ENCODE data around the gene SUSD1.

DNA sequence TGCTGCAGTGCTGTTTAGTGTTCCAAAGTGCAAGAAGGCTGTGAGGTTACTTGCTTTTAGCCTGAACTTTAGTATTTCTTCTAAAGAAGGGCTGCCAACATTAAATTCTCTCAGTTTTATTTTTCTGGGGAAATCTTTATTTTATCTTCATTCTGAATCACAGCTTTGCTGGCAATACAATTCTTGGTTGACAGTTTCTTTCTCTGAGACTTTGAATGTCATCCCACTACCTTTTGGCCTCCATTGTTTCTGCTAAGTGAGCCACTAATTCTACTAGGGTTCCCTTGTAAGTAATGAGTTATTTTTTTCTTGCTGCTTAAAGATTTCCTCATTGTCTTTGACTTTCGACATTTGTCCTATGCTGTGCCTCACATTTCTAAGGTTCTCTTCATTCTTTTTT, 32.4 kb upstream of the SUSD1 start:
- TF ChIP-seq EZH2 (IDR thresholded peaks at IDR 0.05; ENCODE audit: borderline replicate concordance, low read depth, low read length, severe bottlenecking) = no peak
- TF ChIP-seq, protein P1, sequence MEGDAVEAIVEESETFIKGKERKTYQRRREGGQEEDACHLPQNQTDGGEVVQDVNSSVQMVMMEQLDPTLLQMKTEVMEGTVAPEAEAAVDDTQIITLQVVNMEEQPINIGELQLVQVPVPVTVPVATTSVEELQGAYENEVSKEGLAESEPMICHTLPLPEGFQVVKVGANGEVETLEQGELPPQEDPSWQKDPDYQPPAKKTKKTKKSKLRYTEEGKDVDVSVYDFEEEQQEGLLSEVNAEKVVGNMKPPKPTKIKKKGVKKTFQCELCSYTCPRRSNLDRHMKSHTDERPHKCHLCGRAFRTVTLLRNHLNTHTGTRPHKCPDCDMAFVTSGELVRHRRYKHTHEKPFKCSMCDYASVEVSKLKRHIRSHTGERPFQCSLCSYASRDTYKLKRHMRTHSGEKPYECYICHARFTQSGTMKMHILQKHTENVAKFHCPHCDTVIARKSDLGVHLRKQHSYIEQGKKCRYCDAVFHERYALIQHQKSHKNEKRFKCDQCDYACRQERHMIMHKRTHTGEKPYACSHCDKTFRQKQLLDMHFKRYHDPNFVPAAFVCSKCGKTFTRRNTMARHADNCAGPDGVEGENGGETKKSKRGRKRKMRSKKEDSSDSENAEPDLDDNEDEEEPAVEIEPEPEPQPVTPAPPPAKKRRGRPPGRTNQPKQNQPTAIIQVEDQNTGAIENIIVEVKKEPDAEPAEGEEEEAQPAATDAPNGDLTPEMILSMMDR (IDR thresholded peaks at IDR 0.05; ENCODE audit: borderline replicate concordance, extremely low read depth, low read length, poor library complexity, severe bottlenecking) = no peak

Data from DND-41 (cell line).